Measurements from ENCODE around the gene PCDHA2. TPM values are rescaled to one million over a fixed set of nuclear protein-coding genes. Genes with fewer than 3 reads are reported as not detected.

The PCDHA2 gene
- total and polyA plus RNA-seq, 7 donors = 0.18 TPM; not detected in 6

DNA sequence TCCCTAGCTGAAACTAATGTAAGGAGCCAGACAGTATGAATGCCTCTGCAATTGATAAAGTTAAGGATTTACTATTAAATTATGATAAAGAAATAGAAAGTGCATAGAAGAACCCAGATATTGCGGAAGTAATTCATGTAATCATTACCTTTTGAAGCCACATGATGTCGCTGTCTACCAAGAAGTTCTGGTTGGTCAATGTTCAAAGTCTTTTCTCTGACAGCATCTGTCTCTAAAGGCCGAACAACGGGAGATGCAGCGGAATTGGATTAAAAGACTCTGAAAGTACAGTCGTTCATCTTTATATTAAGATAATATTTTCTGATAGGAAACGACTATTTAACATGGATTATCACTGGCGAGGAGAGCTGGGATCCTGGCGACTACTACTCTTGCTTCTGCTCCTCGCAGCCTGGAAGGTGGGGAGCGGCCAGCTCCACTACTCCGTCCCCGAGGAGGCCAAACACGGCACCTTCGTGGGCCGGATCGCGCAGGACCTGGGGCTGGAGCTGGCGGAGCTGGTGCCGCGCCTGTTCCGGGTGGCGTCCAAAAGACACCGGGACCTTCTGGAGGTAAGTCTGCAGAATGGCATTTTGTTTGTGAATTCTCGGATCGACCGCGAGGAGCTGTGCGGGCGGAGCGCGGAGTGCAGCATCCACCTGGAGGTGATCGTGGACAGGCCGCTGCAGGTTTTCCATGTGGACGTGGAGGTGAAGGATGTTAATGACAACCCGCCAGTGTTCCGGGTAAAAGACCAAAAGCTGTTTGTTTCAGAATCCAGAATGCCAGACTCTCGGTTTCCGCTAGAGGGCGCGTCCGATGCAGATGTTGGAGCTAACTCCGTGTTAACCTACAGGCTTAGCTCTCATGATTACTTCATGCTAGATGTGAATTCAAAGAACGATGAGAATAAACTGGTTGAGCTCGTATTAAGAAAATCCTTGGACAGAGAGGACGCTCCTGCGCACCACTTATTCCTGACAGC, 46.6 kb downstream of the PCDHA2 start, which contains the start of gene PCDHA8:
Gene PCDHA8, plus strand, starts transcription at position 210 of the 985 bp plus-strand sequence. Its CDS starts 135 bp downstream, at position 345.
- Histone ChIP-seq H3K4me1 (no peaks in the 10 kb centered on the region), H3K4me3 (no peak within 1 kb of the TSS), H3K27me3 (ENCODE audit: insufficient read depth in 3 of 3, low read length in 2 of 3) (peaks cover 0 to under 1% (median 0%) of the 10 kb centered on the region in 3 donors), H3K27ac (no peak within 1 kb of the TSS), H3K9me3 (peaks cover 7% of the 10 kb centered on the region), H3K36me3 (ENCODE audit: insufficient read depth in 1 of 2, low read depth in 1 of 2) (no peaks in the 10 kb centered on the region)
- DNase-seq = no peak
- intact Hi-C loops (cut with DNase I) = no loop called here
- TF ChIP-seq, protein P1, sequence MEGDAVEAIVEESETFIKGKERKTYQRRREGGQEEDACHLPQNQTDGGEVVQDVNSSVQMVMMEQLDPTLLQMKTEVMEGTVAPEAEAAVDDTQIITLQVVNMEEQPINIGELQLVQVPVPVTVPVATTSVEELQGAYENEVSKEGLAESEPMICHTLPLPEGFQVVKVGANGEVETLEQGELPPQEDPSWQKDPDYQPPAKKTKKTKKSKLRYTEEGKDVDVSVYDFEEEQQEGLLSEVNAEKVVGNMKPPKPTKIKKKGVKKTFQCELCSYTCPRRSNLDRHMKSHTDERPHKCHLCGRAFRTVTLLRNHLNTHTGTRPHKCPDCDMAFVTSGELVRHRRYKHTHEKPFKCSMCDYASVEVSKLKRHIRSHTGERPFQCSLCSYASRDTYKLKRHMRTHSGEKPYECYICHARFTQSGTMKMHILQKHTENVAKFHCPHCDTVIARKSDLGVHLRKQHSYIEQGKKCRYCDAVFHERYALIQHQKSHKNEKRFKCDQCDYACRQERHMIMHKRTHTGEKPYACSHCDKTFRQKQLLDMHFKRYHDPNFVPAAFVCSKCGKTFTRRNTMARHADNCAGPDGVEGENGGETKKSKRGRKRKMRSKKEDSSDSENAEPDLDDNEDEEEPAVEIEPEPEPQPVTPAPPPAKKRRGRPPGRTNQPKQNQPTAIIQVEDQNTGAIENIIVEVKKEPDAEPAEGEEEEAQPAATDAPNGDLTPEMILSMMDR (IDR thresholded peaks at IDR 0.05) = no peak
- 16 to 24% (median 21%) methylated on average over 43 to 47 of the region's 47 CpGs for WGBS, 3 donors
- no peak for ATAC-seq

DNA sequence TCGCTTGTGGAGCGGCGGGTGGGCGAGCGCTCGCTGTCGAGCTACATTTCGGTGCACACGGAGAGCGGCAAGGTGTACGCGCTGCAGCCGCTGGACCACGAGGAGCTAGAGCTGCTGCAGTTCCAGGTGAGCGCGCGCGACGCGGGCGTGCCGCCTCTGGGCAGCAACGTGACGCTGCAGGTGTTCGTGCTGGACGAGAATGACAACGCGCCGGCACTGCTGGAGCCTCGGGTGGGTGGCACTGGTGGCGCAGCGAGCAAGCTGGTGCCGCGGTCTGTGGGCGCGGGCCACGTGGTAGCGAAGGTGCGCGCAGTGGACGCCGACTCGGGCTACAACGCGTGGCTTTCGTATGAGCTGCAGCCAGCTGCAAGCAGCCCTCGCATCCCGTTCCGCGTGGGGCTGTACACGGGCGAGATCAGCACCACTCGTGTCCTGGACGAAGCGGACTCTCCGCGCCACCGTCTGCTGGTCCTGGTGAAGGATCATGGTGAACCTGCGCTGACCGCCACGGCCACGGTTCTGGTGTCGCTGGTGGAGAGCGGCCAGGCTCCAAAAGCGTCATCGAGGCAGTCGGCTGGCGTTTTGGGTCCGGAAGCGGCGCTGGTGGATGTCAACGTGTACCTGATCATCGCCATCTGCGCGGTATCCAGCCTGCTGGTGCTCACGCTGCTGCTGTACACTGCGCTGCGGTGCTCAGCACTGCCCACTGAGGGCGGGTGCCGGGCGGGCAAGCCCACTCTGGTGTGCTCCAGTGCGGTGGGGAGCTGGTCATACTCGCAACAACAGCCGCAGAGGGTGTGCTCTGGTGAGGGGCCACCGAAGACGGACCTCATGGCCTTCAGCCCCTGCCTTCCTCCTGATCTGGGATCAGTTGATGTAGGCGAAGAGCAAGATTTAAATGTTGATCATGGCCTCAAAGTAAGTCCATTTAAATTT, 48.4 kb downstream of the PCDHA2 start:
- intact Hi-C loops (cut with DNase I) = no loop called here
- peaks cover 4% of the 10 kb centered on the region for H3K9me3 ChIP-seq
- WGBS, 3 donors = 41 to 46% methylated on average over 48 to 87 of the region's 87 CpGs; no CpG with 5 or more reads in 1 of the 3 donors

More for the DNA sequence above, 48.4 kb downstream of the PCDHA2 start:
- H3K36me3 ChIP-seq (ENCODE audit: insufficient read depth in 1 of 2, low read depth in 1 of 2) = no peaks in the 10 kb centered on the region
- no peak overlapping the region for H3K4me3 ChIP-seq
- H3K4me1 ChIP-seq = no peaks in the 10 kb centered on the region
- TF ChIP-seq, protein P1 (IDR thresholded peaks at IDR 0.05) = no peak
- ATAC-seq (no peak), DNase-seq (no peak)
- H3K27ac ChIP-seq = no peak overlapping the region
- H3K27me3 ChIP-seq (ENCODE audit: insufficient read depth in 3 of 3, low read length in 2 of 3) = peaks cover 0 to 6% (median 0%) of the 10 kb centered on the region in 3 donors

Other genes starting within 250 kb of the PCDHA2 start
- 100 to 1,000 TPM in 1 of 4 donors, 10 to 100 TPM in 3; 31.7 to 116 (median 40.5) TPM for gene EIF4EBP3, start 247.2 kb upstream of the PCDHA2 start, total RNA-seq
- 10 to 100 TPM; 43.8 to 81.8 (median 64.2) TPM for gene EIF4EBP3, start 247.2 kb upstream of the PCDHA2 start, polyA plus RNA-seq
- gene SRA1, start 237.4 kb upstream of the PCDHA2 start, total RNA-seq = 10 to 100 TPM; 33.4 to 58.5 (median 37.6) TPM
- gene SRA1, start 237.4 kb upstream of the PCDHA2 start, polyA plus RNA-seq = 10 to 100 TPM; 36.9 to 78.0 (median 58.6) TPM
- gene APBB3, start 230.3 kb upstream of the PCDHA2 start, total RNA-seq = 10 to 100 TPM in 3 of 4 donors, 1 to 10 TPM in 1; 9.5 to 25.4 (median 16.4) TPM
- gene APBB3, start 230.3 kb upstream of the PCDHA2 start, polyA plus RNA-seq = 1 to 10 TPM; 4.3 to 7.6 (median 6.6) TPM
- gene SLC35A4, start 230.0 kb upstream of the PCDHA2 start, total RNA-seq = 100 to 1,000 TPM in 3 of 4 donors, 10 to 100 TPM in 1; 95.7 to 129 (median 117) TPM
- 100 to 1,000 TPM in 1 of 3 donors, 10 to 100 TPM in 2; 49.9 to 149 (median 99.6) TPM for gene SLC35A4, start 230.0 kb upstream of the PCDHA2 start, polyA plus RNA-seq
- gene CD14, start 161.7 kb upstream of the PCDHA2 start, total RNA-seq = 10 to 100 TPM; 13.9 to 43.9 (median 18.0) TPM
- 1 to 10 TPM; 4.9 to 9.0 (median 7.3) TPM for gene CD14, start 161.7 kb upstream of the PCDHA2 start, polyA plus RNA-seq
- gene TMCO6, start 155.4 kb upstream of the PCDHA2 start, total RNA-seq = 1 to 10 TPM; 3.6 to 4.9 (median 4.1) TPM
- gene TMCO6, start 155.4 kb upstream of the PCDHA2 start, polyA plus RNA-seq = 1 to 10 TPM; 5.2 to 8.1 (median 6.4) TPM
- gene NDUFA2, start 147.2 kb upstream of the PCDHA2 start, total RNA-seq = 100 to 1,000 TPM in 2 of 4 donors, 10 to 100 TPM in 2; 82.6 to 136 (median 113) TPM
- gene NDUFA2, start 147.2 kb upstream of the PCDHA2 start, polyA plus RNA-seq = 100 to 1,000 TPM; 216 to 276 (median 252) TPM
- 10 to 100 TPM; 74.8 to 99.2 (median 83.4) TPM for gene IK, start 147.0 kb upstream of the PCDHA2 start, total RNA-seq
- 100 to 1,000 TPM in 1 of 3 donors, 10 to 100 TPM in 2; 96.5 to 169 (median 98.3) TPM for gene IK, start 147.0 kb upstream of the PCDHA2 start, polyA plus RNA-seq
- gene WDR55, start 129.9 kb upstream of the PCDHA2 start, total RNA-seq = 10 to 100 TPM in 3 of 4 donors, 1 to 10 TPM in 1; 9.9 to 20.9 (median 13.3) TPM
- 10 to 100 TPM; 12.3 to 33.4 (median 26.9) TPM for gene WDR55, start 129.9 kb upstream of the PCDHA2 start, polyA plus RNA-seq
- gene DND1, start 121.3 kb upstream of the PCDHA2 start, total RNA-seq = 1 to 10 TPM in 2 of 4 donors, under 1 TPM in 2; 0.30 to 1.3 (median 0.87) TPM
- 1 to 10 TPM in 1 of 3 donors, under 1 TPM in 2; 0.37 to 1.5 (median 0.61) TPM for gene DND1, start 121.3 kb upstream of the PCDHA2 start, polyA plus RNA-seq
- 10 to 100 TPM; 29.5 to 48.1 (median 38.9) TPM for gene HARS1, start 103.5 kb upstream of the PCDHA2 start, total RNA-seq
- 10 to 100 TPM; 39.1 to 58.0 (median 45.2) TPM for gene HARS1, start 103.5 kb upstream of the PCDHA2 start, polyA plus RNA-seq
- 10 to 100 TPM; 19.8 to 35.1 (median 23.2) TPM for gene HARS2, start 103.4 kb upstream of the PCDHA2 start, total RNA-seq
- gene HARS2, start 103.4 kb upstream of the PCDHA2 start, polyA plus RNA-seq = 10 to 100 TPM; 23.8 to 40.9 (median 38.0) TPM
- 10 to 100 TPM; 44.7 to 54.5 (median 47.5) TPM for gene ZMAT2, start 94.4 kb upstream of the PCDHA2 start, total RNA-seq
- 100 to 1,000 TPM in 1 of 3 donors, 10 to 100 TPM in 2; 78.0 to 136 (median 81.4) TPM for gene ZMAT2, start 94.4 kb upstream of the PCDHA2 start, polyA plus RNA-seq
- under 1 TPM in 1 of 4 donors, not detected in 3; 0.10 TPM for gene PCDHA1, start 8.7 kb upstream of the PCDHA2 start, total RNA-seq
- not detected for gene PCDHA1, start 8.7 kb upstream of the PCDHA2 start, polyA plus RNA-seq
- under 1 TPM in 1 of 4 donors, not detected in 3; 0.12 TPM for gene PCDHA3, start 6.2 kb downstream of the PCDHA2 start, total RNA-seq
- gene PCDHA3, start 6.2 kb downstream of the PCDHA2 start, polyA plus RNA-seq = under 1 TPM in 1 of 3 donors, not detected in 2; 0.03 TPM
- under 1 TPM in 2 of 4 donors, not detected in 2; 0.06 to 0.08 TPM for gene PCDHA4, start 12.2 kb downstream of the PCDHA2 start, total RNA-seq
- gene PCDHA4, start 12.2 kb downstream of the PCDHA2 start, polyA plus RNA-seq = under 1 TPM; 0.01 to 0.06 (median 0.01) TPM
- gene PCDHA5, start 26.8 kb downstream of the PCDHA2 start, total RNA-seq = not detected
- under 1 TPM in 1 of 3 donors, not detected in 2; 0.01 TPM for gene PCDHA5, start 26.8 kb downstream of the PCDHA2 start, polyA plus RNA-seq
- not detected for gene PCDHA6, start 33.1 kb downstream of the PCDHA2 start, total RNA-seq
- not detected for gene PCDHA6, start 33.1 kb downstream of the PCDHA2 start, polyA plus RNA-seq
- gene PCDHA7, start 39.4 kb downstream of the PCDHA2 start, total RNA-seq = under 1 TPM in 1 of 4 donors, not detected in 3; 0.08 TPM
- under 1 TPM in 2 of 3 donors, not detected in 1; 0.01 to 0.07 TPM for gene PCDHA7, start 39.4 kb downstream of the PCDHA2 start, polyA plus RNA-seq
- under 1 TPM in 1 of 4 donors, not detected in 3; 0.12 TPM for gene PCDHA8, start 46.3 kb downstream of the PCDHA2 start, total RNA-seq
- under 1 TPM in 1 of 3 donors, not detected in 2; 0.01 TPM for gene PCDHA8, start 46.3 kb downstream of the PCDHA2 start, polyA plus RNA-seq
- under 1 TPM in 1 of 4 donors, not detected in 3; 0.04 TPM for gene PCDHA9, start 53.5 kb downstream of the PCDHA2 start, total RNA-seq
- gene PCDHA9, start 53.5 kb downstream of the PCDHA2 start, polyA plus RNA-seq = under 1 TPM in 1 of 3 donors, not detected in 2; 0.01 TPM
- gene PCDHA10, start 61.0 kb downstream of the PCDHA2 start, total RNA-seq = under 1 TPM in 2 of 4 donors, not detected in 2; 0.11 to 0.12 TPM
- gene PCDHA10, start 61.0 kb downstream of the PCDHA2 start, polyA plus RNA-seq = under 1 TPM in 1 of 3 donors, not detected in 2; 0.05 TPM
- under 1 TPM in 1 of 4 donors, not detected in 3; 0.06 TPM for gene PCDHA11, start 74.1 kb downstream of the PCDHA2 start, total RNA-seq
- under 1 TPM in 2 of 3 donors, not detected in 1; 0.01 to 0.03 TPM for gene PCDHA11, start 74.1 kb downstream of the PCDHA2 start, polyA plus RNA-seq
- not detected for gene PCDHA12, start 80.5 kb downstream of the PCDHA2 start, total RNA-seq
- under 1 TPM in 2 of 3 donors, not detected in 1; 0.01 to 0.06 TPM for gene PCDHA12, start 80.5 kb downstream of the PCDHA2 start, polyA plus RNA-seq
- gene PCDHA13, start 87.3 kb downstream of the PCDHA2 start, total RNA-seq = not detected
- gene PCDHA13, start 87.3 kb downstream of the PCDHA2 start, polyA plus RNA-seq = not detected
- gene PCDHAC1, start 131.4 kb downstream of the PCDHA2 start, total RNA-seq = under 1 TPM; 0.07 to 0.36 (median 0.10) TPM
- under 1 TPM in 1 of 3 donors, not detected in 2; 0.01 TPM for gene PCDHAC1, start 131.4 kb downstream of the PCDHA2 start, polyA plus RNA-seq
- under 1 TPM; 0.11 to 0.62 (median 0.16) TPM for gene PCDHAC2, start 171.6 kb downstream of the PCDHA2 start, total RNA-seq
- under 1 TPM in 2 of 3 donors, not detected in 1; 0.01 to 0.03 TPM for gene PCDHAC2, start 171.6 kb downstream of the PCDHA2 start, polyA plus RNA-seq